Pancreas (tissue), 10 donors: Measurements from ENCODE around the gene CCDC93. TPM values are rescaled to one million over a fixed set of nuclear protein-coding genes. Genes with fewer than 3 reads are reported as not detected.

Source experiments
- ATAC-seq, 4 donors: fragments of 200-7000 bp; cut with Tn5 transposase; one replicate each; pipeline versions ENCODE4 v1.8.0 to v1.9.1; 2020; ENCODE audit warnings: mild to moderate bottlenecking in 4 of 4, moderate library complexity in 4 of 4
- DNase-seq, 6 donors: peaks; one replicate each; pipeline ENCODE4 v3.0.0-alpha.2; 2020
- FAIRE-seq: peaks from 2 replicates; lab custom pipeline; 2012; peaks lifted over from hg19 to GRCh38; lab: Jason Lieb, UNC
- H3K27ac ChIP-seq, 4 donors: fragments of 200-600 bp; sonication (generic); 1 replicate in 3 of 4; 2 replicates in 1 of 4; pipeline versions ENCODE4 v1.5.0 to v1.8.0; 2020
- H3K27me3 ChIP-seq, 4 donors: fragments of 200-600 bp; one replicate each; pipeline ENCODE4 v1.8.0; 2021
- H3K36me3 ChIP-seq, 3 donors: fragments of 200-600 bp; sonication (generic) in 1 of 3; one replicate each; pipeline versions ENCODE4 v1.5.0 to v1.8.0; 2020 to 2021
- H3K4me1 ChIP-seq, 3 donors: fragments of 200-600 bp; one replicate each; pipeline ENCODE4 v1.8.0; 2021
- H3K4me3 ChIP-seq, 4 donors: fragments of 200-600 bp; sonication (generic) in 2 of 4; one replicate each; pipeline versions ENCODE4 v1.5.0 to v1.8.0; 2020 to 2021
- H3K9me3 ChIP-seq, 4 donors: fragments of 200-600 bp; one replicate each; pipeline ENCODE4 v1.8.0; 2021
- WGBS, 2 donors: extraction: QIAGEN DNeasy Blood & Tissue Kit; methylation state at CpG; one replicate each; pipeline ENCODE4 v1.1.7; 2013; 5-methylcytosine and 5-hydroxymethylcytosine counted together
- intact Hi-C, 3 donors: fragments of 100-400 bp; cut with DNase I; formaldehyde crosslinking; loops; one replicate each; pipeline versions ENCODE4 v1.11.1 to v1.14.2; 2022
- polyA plus RNA-seq, 2 donors: library from polyadenylated mRNA; stranded (reverse); fragments of 200-250 nt; gene quantifications; one replicate each; pipeline ENCODE4 v1.2.3, GENCODE V29; 2013
- total RNA-seq, 6 donors: library from RNA; stranded (reverse); fragmentation: NEBNext Ultra II Directional in 4 of 6; extraction: Animal tissue kit (Norgen Biotek cat#: 25700) in 4 of 6; gene quantifications; one replicate each; pipeline versions ENCODE4 v1.2.1 to v1.2.4, GENCODE V29; 2021 to 2023
- TF ChIP-seq, protein P1 (sequence below), 4 donors: fragments of 200-600 bp; sonication (generic) in 3 of 4; IDR thresholded peaks; one replicate each; pipeline versions ENCODE4 v1.5.0 to v1.8.0; 2021; ENCODE audit warnings: antibody characterized with exemption in 4 of 4
- donor health status: healthy with polysubstance abuse.
- donor health status: DM: no; HTN: no; CAD: no; lungs with moderate emphysema.
- donor health status: DM: no; HTN: no; CAD: no.
- donor health status: control.
- donor health status: control.
- donor health status: Bipolar disorder and iron deficiency.
- donor health status: DM: yes; HTN: yes; CAD: no.
- donor health status: DM: no; HTN: no; CAD: no.
- donor health status: DM: no; HTN: no; CAD: no.
- donor health status: DM: yes; HTN: yes; CAD: no.

The CCDC93 gene
- total and polyA plus RNA-seq, 8 donors: 8.2 to 28.6 (median 17.0) TPM

- H3K9me3 ChIP-seq: no peaks in the 10 kb centered on the region
Measured at GRCh38 chr2:117902933-117903332, 110.9 kb downstream of the CCDC93 start.

GRCh38 chr2:117888897-117889296 lies 125.0 kb downstream of the CCDC93 start:
- intact Hi-C loops: no loop called here
- FAIRE-seq (no peak), ATAC-seq (no peak), DNase-seq (no peak)
- H3K4me1 ChIP-seq: no peaks in the 10 kb centered on the region
- H3K4me3 ChIP-seq: no peak overlapping the region
- WGBS, 2 donors: 70 to 89% methylated on average over 1 of the region's 1 CpG
- no peaks in the 10 kb centered on the region for H3K9me3 ChIP-seq
- H3K27ac ChIP-seq: no peak overlapping the region
- no peaks in the 10 kb centered on the region for H3K36me3 ChIP-seq
- TF ChIP-seq, protein P1, sequence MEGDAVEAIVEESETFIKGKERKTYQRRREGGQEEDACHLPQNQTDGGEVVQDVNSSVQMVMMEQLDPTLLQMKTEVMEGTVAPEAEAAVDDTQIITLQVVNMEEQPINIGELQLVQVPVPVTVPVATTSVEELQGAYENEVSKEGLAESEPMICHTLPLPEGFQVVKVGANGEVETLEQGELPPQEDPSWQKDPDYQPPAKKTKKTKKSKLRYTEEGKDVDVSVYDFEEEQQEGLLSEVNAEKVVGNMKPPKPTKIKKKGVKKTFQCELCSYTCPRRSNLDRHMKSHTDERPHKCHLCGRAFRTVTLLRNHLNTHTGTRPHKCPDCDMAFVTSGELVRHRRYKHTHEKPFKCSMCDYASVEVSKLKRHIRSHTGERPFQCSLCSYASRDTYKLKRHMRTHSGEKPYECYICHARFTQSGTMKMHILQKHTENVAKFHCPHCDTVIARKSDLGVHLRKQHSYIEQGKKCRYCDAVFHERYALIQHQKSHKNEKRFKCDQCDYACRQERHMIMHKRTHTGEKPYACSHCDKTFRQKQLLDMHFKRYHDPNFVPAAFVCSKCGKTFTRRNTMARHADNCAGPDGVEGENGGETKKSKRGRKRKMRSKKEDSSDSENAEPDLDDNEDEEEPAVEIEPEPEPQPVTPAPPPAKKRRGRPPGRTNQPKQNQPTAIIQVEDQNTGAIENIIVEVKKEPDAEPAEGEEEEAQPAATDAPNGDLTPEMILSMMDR (IDR thresholded peaks at IDR 0.05): no peak
- H3K27me3 ChIP-seq: no peaks in the 10 kb centered on the region

More at GRCh38 chr2:117902933-117903332, 110.9 kb downstream of the CCDC93 start:
- DNase-seq: no peak
- no peak for FAIRE-seq
- Histone ChIP-seq H3K36me3 (no peaks in the 10 kb centered on the region), H3K4me1 (no peaks in the 10 kb centered on the region), H3K27me3 (no peaks in the 10 kb centered on the region), H3K27ac (no peak overlapping the region), H3K4me3 (no peak overlapping the region)
- TF ChIP-seq, protein P1 (IDR thresholded peaks at IDR 0.05): no peak
- intact Hi-C loops: no loop called here
- ATAC-seq: no peak
- WGBS, 2 donors: 81 to 85% methylated on average over 7 of the region's 7 CpGs

DNA sequence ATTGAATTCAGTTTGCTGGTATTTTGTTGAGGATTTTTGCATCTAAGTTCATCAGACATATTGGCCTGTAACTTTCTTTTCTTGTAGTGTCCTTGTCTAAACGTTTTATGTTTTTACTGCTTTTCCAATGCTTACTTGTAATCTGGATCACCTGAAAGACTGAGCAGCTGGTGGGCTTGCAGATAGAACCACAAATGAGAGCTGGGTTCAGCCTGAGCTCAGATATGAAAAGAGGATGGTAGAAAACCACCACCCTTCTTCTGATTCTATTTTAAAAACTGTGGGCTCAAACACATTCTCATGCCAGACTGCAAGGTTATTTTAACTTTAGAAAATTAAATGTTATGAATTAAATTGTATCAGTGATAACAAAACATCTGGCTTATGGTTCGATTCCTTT lies 128.6 kb downstream of the CCDC93 start:
- Histone ChIP-seq H3K27me3 (no peaks in the 10 kb centered on the region), H3K4me1 (no peaks in the 10 kb centered on the region), H3K9me3 (no peaks in the 10 kb centered on the region), H3K4me3 (no peak overlapping the region), H3K36me3 (no peaks in the 10 kb centered on the region), H3K27ac (no peak overlapping the region)
- 36 to 40% methylated on average over 2 of the region's 2 CpGs for WGBS, 2 donors
- TF ChIP-seq, protein P1 (IDR thresholded peaks at IDR 0.05): no peak
- intact Hi-C loops: no loop called here
- DNase-seq (no peak), FAIRE-seq (no peak), ATAC-seq (no peak)

DNA sequence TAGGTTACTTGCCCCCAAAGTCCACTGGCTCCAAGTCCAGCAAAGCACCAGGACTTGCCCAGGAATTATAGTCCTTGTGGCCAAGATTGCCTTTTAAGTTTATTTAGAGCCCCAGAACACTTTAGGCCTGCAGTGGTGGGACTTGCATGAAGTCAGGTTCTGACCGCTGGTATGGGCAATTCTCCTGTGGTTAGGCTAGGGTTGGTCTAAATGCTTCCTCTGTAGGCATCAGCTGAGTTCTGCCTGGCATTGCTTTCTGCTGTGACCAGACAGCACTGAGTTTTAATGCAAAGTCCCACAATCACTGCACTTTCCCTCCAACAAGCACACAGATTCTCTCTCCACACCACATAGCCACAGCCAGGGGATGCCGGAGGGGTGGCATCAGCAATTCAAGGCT lies 134.9 kb downstream of the CCDC93 start:
- FAIRE-seq (no peak), ATAC-seq (no peak), DNase-seq (no peak)
- Histone ChIP-seq H3K36me3 (no peaks in the 10 kb centered on the region), H3K4me3 (no peak overlapping the region), H3K9me3 (no peaks in the 10 kb centered on the region), H3K4me1 (no peaks in the 10 kb centered on the region), H3K27me3 (no peaks in the 10 kb centered on the region), H3K27ac (no peak overlapping the region)
- WGBS, 2 donors: 80 to 84% methylated on average over 2 of the region's 2 CpGs
- intact Hi-C loops: no loop called here
- TF ChIP-seq, protein P1 (IDR thresholded peaks at IDR 0.05): no peak

- FAIRE-seq (no peak), DNase-seq (no peak), ATAC-seq (no peak)
- TF ChIP-seq, protein P1 (IDR thresholded peaks at IDR 0.05): no peak
- Histone ChIP-seq H3K4me3 (no peak overlapping the region), H3K9me3 (no peaks in the 10 kb centered on the region), H3K27ac (no peak overlapping the region), H3K4me1 (no peaks in the 10 kb centered on the region), H3K27me3 (no peaks in the 10 kb centered on the region), H3K36me3 (no peaks in the 10 kb centered on the region)
- intact Hi-C loops: no loop called here
- WGBS, 2 donors: 33 to 35% methylated on average over 1 of the region's 1 CpG
Measured at GRCh38 chr2:117875786-117876185, 138.1 kb downstream of the CCDC93 start.

Other genes with a start within 250 kb of the CCDC93 start
- gene DDX18, start 199.4 kb downstream of the CCDC93 start, total RNA-seq: 10 to 100 TPM; 15.5 to 28.0 (median 21.5) TPM
- gene DDX18, start 199.4 kb downstream of the CCDC93 start, polyA plus RNA-seq: 10 to 100 TPM; 11.0 to 17.4 TPM
- 10 to 100 TPM in 5 of 6 donors, 1 to 10 TPM in 1; 8.2 to 23.0 (median 14.2) TPM for gene INSIG2, start 74.4 kb upstream of the CCDC93 start, total RNA-seq
- gene INSIG2, start 74.4 kb upstream of the CCDC93 start, polyA plus RNA-seq: 10 to 100 TPM in 1 of 2 donors, 1 to 10 TPM in 1; 7.9 to 15.6 TPM